Psoas muscle (tissue), 8 donors: Measurements from ENCODE around the gene PLPP3. TPM values are rescaled to one million over a fixed set of nuclear protein-coding genes. Genes with fewer than 3 reads are reported as not detected.

Source experiments
- ATAC-seq, 4 donors: fragments of 200-7000 bp; cut with Tn5 transposase; one replicate each; pipeline ENCODE4 v1.9.1; 2020; ENCODE audit warnings: moderate library complexity in 3 of 4, mild to moderate bottlenecking in 2 of 4
- DNase-seq, 2 donors: peaks; one replicate each; pipeline ENCODE4 v3.0.0-alpha.2; 2020
- H3K27ac ChIP-seq: fragments of 200-600 bp; one replicate; pipeline ENCODE4 v1.8.0; 2022
- H3K27me3 ChIP-seq, 3 donors: fragments of 200-600 bp in 1 of 3; one replicate each; pipeline versions ENCODE4 v1.6.1 to v1.8.0; 2013 to 2022; ENCODE audit warnings: low read length in 2 of 3, mild to moderate bottlenecking in 2 of 3, moderate library complexity in 1 of 3; ENCODE audit not compliant: insufficient read depth in 3 of 3
- H3K36me3 ChIP-seq, 2 donors: fragments of 200-600 bp in 1 of 2; one replicate each; pipeline versions ENCODE4 v1.6.1 to v1.8.0; 2013 to 2022; ENCODE audit warnings: low read depth in 1 of 2, mild to moderate bottlenecking in 1 of 2, moderate library complexity in 1 of 2; ENCODE audit not compliant: insufficient read depth in 1 of 2
- H3K4me1 ChIP-seq: fragments of 200-600 bp; one replicate; pipeline ENCODE4 v1.8.0; 2022
- H3K4me3 ChIP-seq: fragments of 200-600 bp; one replicate; pipeline ENCODE4 v1.8.0; 2022; ENCODE audit warnings: mild to moderate bottlenecking
- H3K9me3 ChIP-seq: fragments of 200-600 bp; one replicate; pipeline ENCODE4 v1.8.0; 2022
- CTCF ChIP-seq: fragments of 200-600 bp; IDR thresholded peaks from one replicate; pipeline ENCODE4 v1.8.0; 2022; ENCODE audit warnings: antibody characterized with exemption
- WGBS, 3 donors: extraction: QIAGEN DNeasy Blood & Tissue Kit; methylation state at CpG; one replicate each; pipeline versions ENCODE4 v1.1.6 to v1.1.7; 2013; 5-methylcytosine and 5-hydroxymethylcytosine counted together
- intact Hi-C, 2 donors: fragments of 100-400 bp; cut with DNase I; formaldehyde crosslinking; loops; one replicate each; pipeline versions ENCODE4 v1.11.0 to v1.14.2; 2022
- polyA plus RNA-seq, 3 donors: library from polyadenylated mRNA; stranded (reverse); fragments of 200-250 nt; gene quantifications; one replicate each; pipeline ENCODE4 v1.2.3, GENCODE V29; 2013
- total RNA-seq, 4 donors: library from RNA; stranded (reverse); fragmentation: NEBNext Ultra II Directional in 2 of 4; extraction: Animal tissue kit (Norgen Biotek cat#: 25700) in 2 of 4; gene quantifications; one replicate each; pipeline versions ENCODE4 v1.2.1 to v1.2.4, GENCODE V29; 2021 to 2023
- donor health status: healthy with polysubstance abuse.
- donor health status: DM: no; HTN: no; CAD: no; lungs with moderate emphysema.
- donor health status: Bipolar disorder and iron deficiency.
- donor health status: healthy.
- donor health status: DM: yes; HTN: yes; CAD: no.
- donor health status: DM: no; HTN: no; CAD: no.
- donor health status: DM: no; HTN: no; CAD: no.
- donor health status: DM: yes; HTN: yes; CAD: no.

PLPP3 gene
- total and polyA plus RNA-seq, 7 donors, result 35.5 to 69.1 (median 46.3) TPM

- Histone ChIP-seq H3K27me3 (no peaks in the 10 kb centered on the region), H3K4me1 (peaks cover 80% of the 10 kb centered on the region), H3K27ac (no peak overlapping the region), H3K36me3 (peaks cover 8 to 11% of the 10 kb centered on the region in 2 donors), H3K4me3 (no peak overlapping the region), H3K9me3 (no peaks in the 10 kb centered on the region)
- TF ChIP-seq CTCF, result no peak
- no peak for DNase-seq
- WGBS, 3 donors, result 7 to 17% (median 14%) methylated on average over 2 of the region's 2 CpGs
- intact Hi-C loops, result no loop called here
- no peak for ATAC-seq
These were observed 39.8 kb downstream of the PLPP3 start for GRCh38 chr1:56539520-56539931.

DNA sequence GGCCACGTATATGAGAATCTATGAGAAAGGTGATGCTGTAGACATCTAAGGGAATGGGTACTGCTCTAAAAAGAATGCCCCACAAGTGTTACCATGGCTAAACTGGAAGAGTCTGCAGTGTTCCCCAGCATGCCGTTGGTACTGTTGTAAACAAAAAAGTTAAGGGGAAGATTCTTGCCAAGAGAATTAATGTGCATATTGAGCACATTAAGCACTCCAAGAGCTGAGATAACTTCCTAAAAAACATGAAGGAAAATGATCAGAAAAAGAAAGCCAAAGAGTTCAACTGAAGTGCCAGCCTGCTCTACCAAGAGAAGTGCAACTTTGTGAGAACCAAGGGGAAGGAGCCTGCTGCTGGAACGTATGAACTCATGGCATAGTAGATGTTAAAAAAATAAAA, 40.8 kb downstream of the PLPP3 start:
- no peak for TF ChIP-seq CTCF
- DNase-seq (no peak), ATAC-seq (no peak)
- Histone ChIP-seq H3K4me1 (peaks cover 87% of the 10 kb centered on the region), H3K36me3 (peaks cover 9 to 21% of the 10 kb centered on the region in 2 donors), H3K9me3 (no peaks in the 10 kb centered on the region), H3K27ac (no peak overlapping the region), H3K27me3 (no peaks in the 10 kb centered on the region), H3K4me3 (no peak overlapping the region)
- intact Hi-C loops, result no loop called here
- WGBS, 3 donors, result 61 to 73% (median 70%) methylated on average over 3 of the region's 3 CpGs

- ATAC-seq, result no peak
- intact Hi-C loops, result no loop called here
- DNase-seq, result no peak
- Histone ChIP-seq H3K36me3 (peaks cover 10 to 24% of the 10 kb centered on the region in 2 donors), H3K27me3 (no peaks in the 10 kb centered on the region), H3K9me3 (no peaks in the 10 kb centered on the region), H3K4me3 (no peak overlapping the region), H3K27ac (no peak overlapping the region), H3K4me1 (peaks cover 85% of the 10 kb centered on the region)
- no peak for TF ChIP-seq CTCF
- 97 to 100% (median 100%) methylated on average over 1 of the region's 1 CpG for WGBS, 3 donors
These were observed 41.7 kb downstream of the PLPP3 start for GRCh38 chr1:56537660-56538059.

GRCh38 chr1:56535939-56536338, 43.4 kb downstream of the PLPP3 start:
- H3K9me3 ChIP-seq, result no peaks in the 10 kb centered on the region
- WGBS, 3 donors, result 18 to 43% (median 28%) methylated on average over 4 of the region's 4 CpGs
- DNase-seq (no peak), ATAC-seq (peak; percentile 45 to 83 (median 78))
- H3K4me1 ChIP-seq, result peaks cover 73% of the 10 kb centered on the region
- no peak for TF ChIP-seq CTCF
- H3K27ac ChIP-seq, result no peak overlapping the region
- no peak overlapping the region for H3K4me3 ChIP-seq
- no peaks in the 10 kb centered on the region for H3K27me3 ChIP-seq
- intact Hi-C loops, result no loop called here
- H3K36me3 ChIP-seq, result peaks cover 15 to 24% of the 10 kb centered on the region in 2 donors

DNA sequence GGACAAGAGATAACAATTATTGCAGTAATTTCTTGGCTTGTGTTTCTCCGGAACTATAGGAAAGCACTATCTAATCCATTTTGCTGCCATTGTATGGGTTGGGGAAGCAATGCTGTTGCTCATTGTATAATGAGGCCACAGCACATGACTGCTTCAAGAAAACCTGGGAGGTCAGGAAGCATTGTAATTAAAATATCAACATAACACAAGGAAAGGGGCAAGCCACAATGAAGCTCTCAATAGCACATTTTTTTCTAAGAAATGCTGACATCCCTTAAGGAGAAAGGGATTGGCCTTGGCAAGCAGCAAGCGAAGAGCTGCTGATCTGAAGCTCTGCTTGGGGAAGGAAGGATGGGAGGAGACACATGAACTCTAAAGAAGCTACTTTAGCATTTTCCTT, 44.0 kb downstream of the PLPP3 start:
- Histone ChIP-seq H3K27me3 (no peaks in the 10 kb centered on the region), H3K36me3 (peaks cover 15 to 24% of the 10 kb centered on the region in 2 donors), H3K4me3 (no peak overlapping the region), H3K27ac (no peak overlapping the region), H3K9me3 (no peaks in the 10 kb centered on the region), H3K4me1 (peaks cover 68% of the 10 kb centered on the region)
- no peak for TF ChIP-seq CTCF
- WGBS, 3 donors, result 84 to 89% (median 88%) methylated on average over 2 of the region's 2 CpGs
- ATAC-seq (no peak), DNase-seq (no peak)
- intact Hi-C loops, result no loop called here
